HG03342 (cell line): ENCODE data around the gene TIGD3.
A peak's percentile ranks its signal among the peaks of the same experiment; 100 is the strongest.

Experiments
- ATAC-seq: cut with Tn5 transposase; IDR thresholded peaks from one replicate; pipeline ENCODE4 v1.9.1; 2021; ENCODE audit warnings: mild to moderate bottlenecking, moderate library complexity; ENCODE audit not compliant: unreplicated experiment

TIGD3 gene

GRCh38 chr11:65366340-65366773 lies 11.8 kb downstream of the TIGD3 start:
- no peak for ATAC-seq

GRCh38 chr11:65370659-65371049 lies 16.1 kb downstream of the TIGD3 start:
- no peak for ATAC-seq

GRCh38 chr11:65373839-65374580 lies 19.5 kb downstream of the TIGD3 start:
- ATAC-seq: no peak

GRCh38 chr11:65375012-65375411 lies 20.5 kb downstream of the TIGD3 start:
- no peak for ATAC-seq

- ATAC-seq: no peak
These were observed 21.7 kb downstream of the TIGD3 start for GRCh38 chr11:65376138-65376713.

GRCh38 chr11:65377036-65377435 lies 22.5 kb downstream of the TIGD3 start:
- no peak for ATAC-seq

- no peak for ATAC-seq
These were observed 23.2 kb downstream of the TIGD3 start for GRCh38 chr11:65377777-65378176.

GRCh38 chr11:65378208-65378927 lies 23.8 kb downstream of the TIGD3 start:
- no peak for ATAC-seq

GRCh38 chr11:65378928-65379638 lies 24.5 kb downstream of the TIGD3 start:
- ATAC-seq: no peak

GRCh38 chr11:65379698-65380459 lies 25.3 kb downstream of the TIGD3 start:
- ATAC-seq: no peak

- ATAC-seq: no peak
These were observed 26.0 kb downstream of the TIGD3 start for GRCh38 chr11:65380460-65381119.

GRCh38 chr11:65381716-65382032 lies 27.1 kb downstream of the TIGD3 start:
- no peak for ATAC-seq

- peak; percentile 56 for ATAC-seq
These were observed 27.7 kb downstream of the TIGD3 start, which contains the start of gene SLC25A45 for GRCh38 chr11:65382033-65382803. Gene SLC25A45 (minus strand): TSS chr11:65382646. CDS start chr11:65381951, 695 bp downstream.

- ATAC-seq: no peak
These were observed 28.3 kb downstream of the TIGD3 start for GRCh38 chr11:65382804-65383368.

- ATAC-seq: no peak
These were observed 29.2 kb downstream of the TIGD3 start for GRCh38 chr11:65383778-65384177.

GRCh38 chr11:65384301-65384889 lies 29.8 kb downstream of the TIGD3 start:
- ATAC-seq: no peak

GRCh38 chr11:65386307-65387140 lies 32.0 kb downstream of the TIGD3 start, which contains the start of gene FRMD8:
Gene FRMD8 (plus strand): TSS chr11:65386637. CDS start chr11:65387037, 400 bp downstream.
- ATAC-seq: no peak

GRCh38 chr11:65388731-65389130 lies 34.2 kb downstream of the TIGD3 start:
- no peak for ATAC-seq
